ENCODE measurements around the gene CNIH1.
"Not testable (repeated sequence)": the region's sequence is repeated elsewhere in the genome, so short reads cannot be mapped to it uniquely, and the experiment has no call there.

The CNIH1 gene

DNA sequence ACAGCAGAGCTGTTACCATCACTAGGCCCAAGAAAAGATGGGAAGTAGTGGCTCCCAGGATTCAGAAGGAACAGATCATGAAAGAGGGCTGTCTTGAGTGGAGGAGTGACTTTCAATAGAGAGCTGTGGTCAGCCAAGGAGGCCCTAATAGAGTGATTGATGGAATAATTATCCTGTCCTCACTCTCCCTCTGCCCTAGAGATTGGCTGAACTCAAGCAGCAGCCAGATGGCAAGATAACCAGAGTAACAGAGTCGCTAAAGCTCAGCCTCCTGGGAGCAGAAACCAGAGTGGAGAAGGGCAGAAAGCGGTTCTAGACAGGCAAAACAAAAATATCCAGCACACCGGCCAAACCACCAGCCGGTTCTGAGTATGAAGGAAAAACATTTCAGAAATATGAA is 24.5 kb upstream of the CNIH1 start:
- DNase-seq = no peak

DNA sequence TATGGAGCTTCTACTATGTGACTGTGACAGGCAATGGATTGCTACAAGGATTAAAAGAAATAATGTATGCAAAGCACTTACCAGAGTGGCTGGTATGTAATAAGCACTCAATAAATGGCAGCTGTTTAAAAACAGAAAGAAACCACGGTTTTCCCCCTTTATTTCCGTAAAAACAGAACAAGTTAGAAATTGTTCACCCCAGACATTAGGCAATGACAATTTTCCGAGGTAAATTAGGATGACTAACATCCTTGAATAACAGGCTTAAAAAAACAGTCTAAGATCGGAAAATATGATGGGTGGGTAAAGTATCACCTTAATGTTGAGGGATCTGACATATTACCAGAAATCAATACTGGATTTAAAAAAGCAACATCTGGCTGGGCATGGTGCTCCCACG is 20.9 kb upstream of the CNIH1 start:
- no peak for DNase-seq

DNA sequence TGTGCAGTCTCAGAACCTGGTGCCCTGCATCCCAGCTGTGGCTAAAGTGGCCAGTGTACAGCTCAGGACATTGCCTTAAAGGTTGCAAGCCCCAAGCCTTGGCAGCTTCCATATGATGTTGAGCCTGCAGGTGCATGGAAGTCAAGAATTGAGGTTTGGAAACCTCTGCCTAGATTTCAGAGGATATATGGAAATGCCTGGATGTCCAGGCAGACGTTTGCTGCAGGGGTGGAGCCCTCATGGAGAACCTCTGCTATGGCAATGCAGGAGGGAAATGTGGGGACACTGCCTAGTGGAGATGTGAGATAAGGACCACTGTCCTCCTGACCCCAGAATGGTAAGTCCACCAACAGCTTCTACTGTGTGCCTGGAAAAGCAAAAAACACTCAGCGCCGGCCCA is 17.9 kb upstream of the CNIH1 start:
- no peak for DNase-seq

DNA sequence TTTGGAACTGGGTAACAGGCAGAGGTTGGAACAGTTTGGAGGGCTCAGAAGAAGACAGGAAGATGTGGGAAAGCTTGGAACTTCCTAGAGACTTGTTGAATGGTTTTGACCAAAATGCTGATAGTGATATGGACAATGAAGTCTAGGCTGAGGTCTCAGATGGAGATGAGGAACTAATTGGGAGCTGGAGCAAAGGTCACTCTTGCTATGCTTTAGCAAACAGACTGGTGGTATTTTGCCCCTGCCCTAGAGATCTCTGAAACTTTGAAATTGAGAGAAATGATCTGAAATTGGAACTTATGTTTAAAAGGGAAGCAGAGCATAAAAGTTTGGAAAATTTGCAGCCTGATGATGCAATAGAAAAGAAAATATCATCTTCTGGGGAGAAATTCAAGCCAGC is 17.4 kb upstream of the CNIH1 start:
- DNase-seq = not testable (repeated sequence)

DNA sequence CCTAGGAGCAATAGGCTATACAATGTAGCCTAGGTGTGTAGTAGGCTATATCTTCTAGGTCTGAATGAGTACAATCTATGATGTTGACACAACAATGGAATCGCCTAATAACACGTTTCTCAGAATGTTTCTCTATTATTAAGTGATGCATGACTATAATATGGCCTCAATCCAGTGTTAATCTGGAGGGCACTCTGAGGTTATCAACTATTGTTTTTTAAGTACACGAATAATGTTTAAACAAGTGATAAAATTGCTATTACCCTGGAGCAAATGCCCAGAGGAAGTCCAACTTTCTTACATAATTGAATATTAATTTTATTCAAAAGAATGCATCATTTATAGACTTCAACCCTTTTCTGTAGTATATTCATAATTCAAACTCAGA is 16.4 kb upstream of the CNIH1 start:
- DNase-seq = no peak

DNA sequence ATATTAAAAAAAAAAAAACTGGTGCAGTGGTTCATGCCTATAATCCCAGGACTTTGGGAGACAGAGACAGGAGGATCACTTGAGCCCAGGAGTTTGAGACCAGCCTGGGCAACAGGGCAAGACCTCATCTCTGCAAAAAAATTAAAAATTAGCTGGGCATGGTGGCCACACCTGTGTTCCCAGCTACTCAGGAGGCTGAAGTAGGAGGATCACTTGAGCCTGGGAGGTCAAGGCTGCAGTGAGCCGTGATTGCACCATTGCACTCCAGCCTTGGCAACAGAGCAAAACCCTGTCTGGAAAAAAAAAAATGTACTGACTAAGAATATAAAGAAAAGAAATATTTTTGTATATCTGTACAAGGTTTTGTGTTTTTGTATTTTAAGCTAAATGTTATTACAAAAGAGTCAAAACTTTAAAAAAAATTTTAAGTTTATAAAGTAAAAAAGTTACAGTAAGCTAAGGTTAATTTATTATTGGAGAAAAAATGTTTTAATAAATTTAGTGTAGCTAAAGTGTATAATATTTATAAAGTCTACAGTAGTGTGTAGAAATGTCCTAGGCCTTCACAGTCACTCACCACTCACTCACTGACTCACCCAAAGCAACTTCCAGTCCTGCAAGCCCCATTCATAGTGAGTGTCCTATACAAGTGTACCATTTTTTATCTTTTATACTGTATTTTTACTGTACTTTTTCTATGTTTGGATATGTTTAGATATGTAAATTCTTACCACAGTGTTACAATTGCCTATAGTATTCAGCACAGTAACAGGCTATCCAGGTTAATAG is 15.8 kb upstream of the CNIH1 start:
- DNase-seq = not testable (repeated sequence)

DNA sequence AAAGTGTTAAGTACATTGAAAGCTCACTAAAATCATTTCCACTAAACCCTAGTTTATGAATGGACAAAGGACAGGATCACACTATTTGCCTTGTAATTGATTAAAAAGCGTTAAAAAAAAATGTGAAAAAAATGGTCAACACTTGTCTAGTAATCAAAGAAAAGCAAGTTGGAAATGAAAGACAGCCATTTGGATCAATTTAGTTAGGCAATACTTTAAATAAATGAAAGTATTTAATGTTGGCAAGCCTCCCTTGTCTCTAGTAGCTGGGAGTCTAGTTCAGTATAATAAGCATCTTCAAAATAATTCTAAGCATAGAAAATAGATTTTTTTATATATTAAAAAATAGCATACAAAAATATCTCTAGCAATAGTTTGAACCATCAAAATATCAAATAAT is 14.2 kb upstream of the CNIH1 start:
- no peak for DNase-seq

DNA sequence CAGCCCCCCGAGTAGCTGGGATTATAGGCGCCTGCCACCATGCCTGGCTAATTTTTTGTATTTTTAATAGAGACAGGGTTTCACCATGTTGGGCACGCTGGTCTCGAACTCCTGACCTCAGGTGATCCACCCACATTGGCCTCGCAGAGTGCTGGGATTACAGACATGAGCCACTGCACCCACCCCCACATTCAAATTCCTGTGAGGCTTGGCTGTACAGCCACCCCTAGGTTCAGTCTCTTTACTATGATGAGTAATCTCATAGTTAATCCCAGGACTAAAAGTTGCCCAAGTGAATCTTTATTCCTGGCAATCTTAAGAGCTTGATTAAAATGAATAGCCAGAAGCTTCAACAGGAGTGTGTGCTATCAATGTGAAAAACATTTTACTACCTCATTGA is 12.8 kb upstream of the CNIH1 start:
- DNase-seq = not testable (repeated sequence)

DNA sequence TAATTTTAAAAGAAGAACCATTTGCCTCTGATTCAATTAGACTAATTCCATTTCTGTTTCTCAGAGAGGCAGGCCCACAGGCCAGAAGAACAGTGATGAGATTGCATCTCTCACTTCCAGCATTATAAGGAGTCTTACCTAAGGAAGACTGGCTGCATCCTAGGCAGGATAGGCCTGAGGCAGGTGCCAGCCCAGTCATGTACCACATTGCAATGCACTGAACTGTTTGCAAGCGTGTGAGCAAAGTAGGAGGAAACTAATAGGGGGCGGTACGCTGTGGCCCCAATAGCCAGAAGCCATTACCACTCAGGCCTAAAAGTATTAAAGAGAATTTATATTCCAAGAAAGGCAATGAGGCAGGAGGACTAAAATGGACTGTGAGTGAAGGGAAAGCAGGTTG is 12.1 kb upstream of the CNIH1 start:
- DNase-seq = no peak

DNA sequence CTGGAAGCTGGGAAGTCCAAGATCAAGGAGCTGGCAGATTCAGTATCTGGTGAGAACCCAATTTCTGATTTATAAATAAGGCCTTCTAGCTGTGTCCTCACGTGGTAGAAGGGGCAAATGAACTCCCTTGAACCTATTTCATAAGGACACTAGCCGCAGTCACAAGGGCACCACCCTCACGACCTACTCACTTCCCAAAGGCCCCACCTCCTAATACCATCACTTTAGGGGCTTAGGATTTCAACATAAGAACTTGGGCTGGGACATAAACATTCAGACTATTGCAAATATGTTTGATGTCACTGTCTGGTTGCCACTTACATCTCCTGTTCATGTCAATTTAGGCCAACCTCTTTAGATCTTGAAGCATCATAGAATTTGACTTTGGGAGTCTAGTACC is 10.8 kb upstream of the CNIH1 start:
- DNase-seq = no peak

DNA sequence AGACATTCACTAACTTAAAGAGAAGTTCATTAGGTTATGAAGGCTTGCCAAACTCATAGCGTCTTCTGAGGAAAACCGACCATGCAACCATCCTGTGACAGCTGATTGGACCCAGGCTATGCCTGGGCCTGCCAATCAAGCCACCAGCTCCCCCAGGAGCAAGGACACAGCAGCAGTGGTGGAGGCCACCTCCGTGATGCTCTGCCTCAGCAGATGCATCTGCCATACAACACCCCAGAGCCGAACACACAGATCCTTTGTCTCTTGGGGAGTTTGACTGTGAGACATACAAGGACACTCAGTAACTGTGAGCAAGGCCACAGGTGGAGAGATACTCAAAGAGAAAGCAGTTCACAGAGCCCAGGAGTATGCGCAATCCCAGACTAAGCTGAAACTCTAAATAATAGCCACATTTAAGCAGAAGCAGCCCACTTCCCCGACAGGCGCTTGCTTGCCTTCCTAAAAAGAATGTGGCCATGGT is 10.0 kb upstream of the CNIH1 start:
- DNase-seq = no peak

DNA sequence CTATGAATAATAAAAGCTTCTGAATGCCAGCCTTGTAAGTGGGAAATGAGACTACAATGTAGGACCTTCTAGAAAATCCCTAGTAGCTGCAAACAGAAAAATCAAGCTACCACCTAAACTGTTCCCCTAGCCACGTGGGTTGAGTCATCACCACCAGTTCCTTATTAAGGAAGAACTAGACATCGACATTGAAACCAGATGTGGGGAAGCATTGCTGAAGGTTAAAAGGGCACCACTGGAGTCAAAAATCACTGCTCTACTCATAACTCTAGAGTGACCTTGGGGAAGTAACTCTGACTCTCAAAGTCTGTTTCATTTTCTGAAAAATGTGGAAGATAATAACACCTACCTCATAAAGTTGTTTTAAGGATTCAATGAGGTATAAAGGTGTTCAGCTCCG is 9.4 kb upstream of the CNIH1 start:
- no peak for DNase-seq

DNA sequence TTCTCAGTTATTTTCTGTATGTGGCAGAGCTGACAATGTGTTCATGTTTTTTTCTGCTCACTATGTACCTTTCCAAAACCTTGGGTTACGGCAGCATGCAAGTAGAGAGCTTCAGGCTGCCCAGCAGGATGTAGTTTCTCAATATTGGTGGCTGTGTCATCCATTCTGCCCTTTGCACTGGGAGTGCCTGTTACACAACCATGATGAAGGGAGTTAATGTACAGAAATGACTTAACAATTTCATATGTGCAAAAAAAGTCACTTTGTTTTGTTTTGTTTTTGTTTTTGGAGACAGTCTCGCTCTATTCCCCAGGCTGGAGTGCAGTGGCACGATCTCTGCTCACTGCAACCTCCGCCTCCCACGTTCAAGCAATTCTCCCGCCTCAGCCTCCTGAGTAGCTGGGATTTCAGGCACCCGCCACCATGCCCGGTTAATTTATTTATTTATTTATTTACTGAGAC is 6.1 kb upstream of the CNIH1 start:
- DNase-seq = no peak

DNA sequence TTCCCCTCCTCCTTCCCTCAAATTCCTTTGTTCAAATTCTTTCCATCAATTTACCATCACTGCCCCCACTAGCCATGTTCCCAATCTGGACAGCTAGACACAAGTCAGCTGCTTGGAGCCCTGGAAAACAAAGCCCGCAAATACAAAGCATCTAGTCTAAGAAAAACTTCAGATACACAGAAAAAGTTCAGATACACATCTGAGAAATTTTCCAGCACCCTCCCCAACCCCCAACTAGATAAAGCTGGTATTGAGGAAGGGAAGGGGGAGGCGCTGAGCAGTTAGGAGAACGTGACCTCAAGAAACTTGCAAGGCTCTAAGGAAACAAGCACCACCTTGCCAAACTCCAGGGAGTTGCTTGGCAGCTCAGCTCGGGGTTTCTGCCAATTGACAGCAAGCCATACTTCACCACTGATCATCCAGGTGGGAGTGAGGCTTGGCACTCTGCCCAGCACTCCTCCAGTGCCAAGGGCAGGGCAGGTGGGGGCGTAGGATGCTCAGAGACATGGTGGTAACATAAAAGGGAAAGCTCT is 5.1 kb upstream of the CNIH1 start:
- DNase-seq = no peak

DNA sequence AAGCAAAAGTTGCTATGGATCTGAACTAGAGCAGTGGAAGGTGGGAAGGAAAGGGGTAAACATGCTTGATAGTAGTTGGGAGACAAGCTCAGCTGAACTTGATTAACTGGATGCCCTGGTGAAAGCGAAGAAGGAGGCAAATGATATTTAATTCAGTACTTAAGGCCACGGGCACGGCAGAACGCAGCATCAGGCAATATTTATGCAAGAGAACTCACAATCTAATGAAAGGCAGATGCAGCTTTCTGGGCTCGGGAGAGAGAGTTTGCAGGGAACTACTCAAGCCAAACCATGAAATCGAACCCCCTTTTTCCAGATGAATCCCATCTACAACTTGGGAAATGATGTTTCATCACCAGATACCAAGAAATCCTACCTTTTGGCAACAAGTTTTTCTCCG is 3.5 kb upstream of the CNIH1 start:
- no peak for DNase-seq

DNA sequence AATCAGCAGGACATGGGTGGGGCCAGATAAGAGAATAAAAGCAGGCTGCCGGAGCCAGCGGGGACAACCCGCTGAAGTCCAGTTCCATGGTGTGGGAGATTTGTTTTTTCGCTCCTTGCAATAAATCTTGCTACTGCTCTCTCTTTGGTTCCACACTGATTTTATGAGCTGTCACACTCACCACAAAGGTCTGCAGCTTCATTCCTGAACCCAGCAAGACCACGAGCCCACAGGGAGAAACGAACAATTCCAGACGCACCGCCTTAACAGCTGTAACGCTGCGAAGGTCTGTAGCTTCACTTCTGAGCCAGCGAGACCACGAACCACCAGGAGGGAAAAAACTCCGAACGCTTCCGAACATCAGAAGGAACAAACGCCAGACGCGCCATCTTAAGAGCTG is 2.8 kb upstream of the CNIH1 start:
- DNase-seq = no peak

DNA sequence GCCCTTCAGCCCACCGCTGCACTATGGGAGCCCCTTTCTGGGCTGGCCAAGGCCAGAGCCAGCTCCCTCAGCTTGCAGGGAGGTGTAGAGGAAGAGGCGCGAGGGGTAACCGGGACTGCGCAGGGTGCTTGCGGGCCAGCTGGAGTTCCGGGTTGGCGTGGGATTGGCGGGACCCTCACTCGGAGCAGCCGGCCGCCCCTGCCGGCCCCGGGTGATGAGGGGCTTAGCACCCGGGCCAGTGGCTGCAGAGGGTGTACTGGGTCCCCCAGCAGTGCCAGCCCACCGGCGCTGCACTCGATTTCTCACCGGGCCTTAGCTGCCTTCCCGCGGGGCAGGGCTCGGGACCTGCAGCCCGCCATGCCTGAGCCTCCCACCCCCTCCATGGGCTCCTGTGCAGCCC is 1.8 kb upstream of the CNIH1 start:
- DNase-seq = not testable (repeated sequence)

DNA sequence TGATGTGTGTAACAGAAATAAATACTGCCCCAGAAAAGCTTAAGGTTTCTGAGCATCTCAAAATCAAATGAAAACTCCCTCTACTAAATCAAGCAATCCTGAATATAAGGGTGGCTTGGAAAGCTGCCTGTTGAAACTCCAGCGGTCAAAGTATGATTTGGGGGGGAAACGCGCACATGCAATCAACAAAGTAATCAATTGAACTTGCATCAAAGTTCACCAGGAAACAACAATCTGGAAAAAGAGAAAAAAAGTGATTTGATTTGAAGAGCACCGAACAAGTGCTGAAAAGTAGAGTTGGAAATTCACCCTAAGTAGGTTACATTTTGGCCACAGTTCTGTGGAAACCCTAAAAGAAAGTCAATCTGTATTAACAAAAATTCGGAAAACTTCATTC is 700 bp downstream of the CNIH1 start:
- no peak for DNase-seq

DNA sequence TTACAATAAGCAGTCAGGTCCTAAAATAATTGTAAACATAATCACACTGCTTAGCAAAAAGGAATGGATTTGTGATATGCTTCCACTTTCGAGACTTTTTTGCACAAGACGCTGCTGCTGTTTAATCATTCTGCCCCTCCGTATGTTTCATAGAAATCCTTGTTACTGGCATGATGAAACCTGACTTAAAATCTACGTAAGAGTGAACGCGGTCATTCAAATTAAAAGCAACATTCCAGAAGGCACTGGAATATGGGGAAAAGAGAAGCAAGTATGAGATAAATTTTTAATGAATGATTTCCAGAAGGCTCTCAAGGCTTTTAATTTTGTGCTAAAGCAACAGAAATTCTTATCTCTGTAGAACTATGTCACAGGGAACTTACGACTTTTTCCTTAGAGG is 1.1 kb downstream of the CNIH1 start:
- DNase-seq = no peak

DNA sequence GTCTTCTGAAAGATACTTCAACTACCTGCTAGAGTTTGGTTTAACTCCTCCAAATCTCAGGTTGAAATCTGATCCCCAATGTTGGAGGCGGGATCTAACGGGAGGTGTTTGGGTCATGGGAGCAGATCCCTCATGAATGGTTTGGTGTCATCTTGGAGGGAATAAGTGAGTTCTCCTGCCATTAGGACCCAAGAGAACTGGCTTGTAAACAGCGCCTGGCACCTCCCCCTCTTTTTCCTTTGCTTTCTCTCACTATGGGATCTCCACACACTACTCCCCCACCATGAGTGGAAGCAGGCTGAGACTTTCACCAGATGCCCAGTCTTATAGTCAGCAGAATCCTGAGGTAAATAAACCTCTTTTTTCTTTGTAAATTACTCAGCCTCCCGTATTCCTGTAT is 2.5 kb downstream of the CNIH1 start:
- no peak for DNase-seq

DNA sequence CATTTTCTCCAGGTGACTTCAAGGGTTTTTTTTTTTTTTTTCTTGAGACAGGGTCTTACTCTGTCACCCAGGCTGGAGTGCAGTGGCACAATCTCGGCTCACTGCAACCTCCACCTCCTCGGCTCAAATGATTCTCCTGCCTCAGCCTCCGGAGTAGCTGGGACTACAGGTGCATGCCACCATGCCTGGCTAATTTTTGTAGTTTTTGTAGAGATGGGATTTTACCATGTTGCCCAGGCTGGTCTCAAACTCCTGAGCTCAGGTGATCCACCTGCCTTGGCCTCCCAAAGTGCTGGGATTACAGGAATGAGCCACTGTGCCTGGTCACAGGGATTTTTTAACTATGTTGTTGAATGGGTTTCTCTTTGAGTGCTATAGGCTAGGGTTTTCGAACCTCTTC is 3.2 kb downstream of the CNIH1 start:
- DNase-seq = not testable (repeated sequence)

DNA sequence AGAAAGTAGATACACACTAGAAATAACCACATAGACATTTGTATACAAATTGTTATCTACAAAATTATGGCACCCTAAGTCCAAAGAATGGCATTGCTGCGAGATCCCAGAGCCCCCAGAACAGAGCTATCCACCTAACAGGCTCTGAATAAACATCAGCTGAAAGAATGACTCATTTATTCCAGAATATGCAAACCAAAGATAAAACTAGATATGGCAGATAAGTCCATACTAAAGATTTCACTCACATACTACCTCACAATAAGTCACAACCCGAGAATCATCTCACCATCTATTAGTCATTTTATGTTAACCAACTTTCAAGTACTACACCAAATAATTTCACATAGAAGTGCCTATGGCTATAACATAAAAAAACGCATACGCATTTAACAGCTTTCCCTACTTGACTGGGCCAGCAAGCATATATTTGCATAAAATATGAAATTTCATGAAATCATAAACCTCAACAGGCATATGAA is 5.6 kb downstream of the CNIH1 start:
- DNase-seq = no peak

DNA sequence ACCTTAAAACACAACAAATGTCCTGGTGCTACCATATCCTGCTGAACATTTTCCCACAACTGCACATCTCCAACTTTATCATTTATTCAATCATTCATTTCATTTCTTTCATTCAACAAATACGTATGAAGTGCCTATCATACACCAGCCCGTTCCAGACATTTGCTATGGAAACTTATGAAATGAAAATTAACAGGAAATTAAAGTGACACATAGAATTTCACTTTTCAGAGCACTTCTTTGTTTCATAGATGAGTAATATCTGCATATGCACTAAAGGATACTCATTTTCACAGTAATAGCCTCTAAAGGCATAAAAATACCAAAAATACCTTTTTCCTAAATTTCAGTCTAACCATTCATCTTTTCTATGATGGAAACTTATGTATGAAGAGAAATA is 12.6 kb downstream of the CNIH1 start:
- DNase-seq = no peak

DNA sequence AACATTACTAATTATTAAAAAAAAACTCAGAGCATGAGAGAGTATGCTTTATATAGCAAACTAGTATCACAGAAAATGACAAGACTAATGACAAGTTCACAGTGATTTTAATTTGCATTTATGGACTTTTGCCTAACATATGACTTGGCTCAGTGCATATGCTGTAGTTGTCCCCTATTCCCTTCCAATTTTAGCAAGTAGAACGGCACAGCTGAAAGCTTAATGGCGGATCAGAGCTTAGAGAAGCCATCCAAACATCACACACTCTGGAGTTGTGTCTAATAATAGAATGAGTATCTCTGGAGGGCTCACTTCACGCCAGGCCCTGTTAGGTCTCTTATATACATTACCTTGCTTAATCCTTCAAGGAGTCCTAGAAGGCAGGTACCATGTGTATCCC is 13.3 kb downstream of the CNIH1 start:
- no peak for DNase-seq

Data from CD4-positive, alpha-beta T cell treated with Interleukin-17A for 4 hours (primary cell).